Islet precursor cell (in vitro differentiated cells): ENCODE results near the gene PDE4DIP.
"Not testable (repeated sequence)": the region's sequence is repeated elsewhere in the genome, so short reads cannot be mapped to it uniquely, and the experiment has no call there.

ENCODE experiments used
- DNase-seq: peaks from one replicate; pipeline ENCODE4 v3.0.0-alpha.2; 2018

PDE4DIP gene

GRCh38 chr1:148874408-148875388 lies 30.5 kb downstream of the PDE4DIP start:
- not testable (repeated sequence) for DNase-seq

GRCh38 chr1:148879812-148880416 lies 35.7 kb downstream of the PDE4DIP start:
- not testable (repeated sequence) for DNase-seq

GRCh38 chr1:148881261-148881660 lies 37.0 kb downstream of the PDE4DIP start:
- DNase-seq, result not testable (repeated sequence)

DNA sequence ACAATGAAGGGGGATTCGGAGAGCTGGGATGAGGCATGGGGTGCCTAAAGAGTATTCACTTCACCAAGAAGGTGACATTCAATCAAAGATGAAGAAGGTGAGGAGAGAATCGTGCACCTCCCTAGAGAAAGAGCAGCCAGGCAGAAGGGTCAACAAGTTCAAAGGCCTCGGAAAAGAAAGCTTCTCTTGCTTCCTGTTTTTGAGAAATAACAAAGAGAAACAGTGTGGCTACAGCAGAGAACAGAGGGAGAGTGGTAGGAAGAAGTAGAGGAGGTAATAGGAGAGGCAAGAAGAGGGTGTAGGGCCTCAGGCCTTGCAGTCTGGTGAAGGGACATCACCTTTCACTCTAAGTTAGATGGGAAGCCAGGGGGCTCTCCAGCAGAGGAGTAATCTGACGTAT lies 41.0 kb downstream of the PDE4DIP start:
- not testable (repeated sequence) for DNase-seq

DNA sequence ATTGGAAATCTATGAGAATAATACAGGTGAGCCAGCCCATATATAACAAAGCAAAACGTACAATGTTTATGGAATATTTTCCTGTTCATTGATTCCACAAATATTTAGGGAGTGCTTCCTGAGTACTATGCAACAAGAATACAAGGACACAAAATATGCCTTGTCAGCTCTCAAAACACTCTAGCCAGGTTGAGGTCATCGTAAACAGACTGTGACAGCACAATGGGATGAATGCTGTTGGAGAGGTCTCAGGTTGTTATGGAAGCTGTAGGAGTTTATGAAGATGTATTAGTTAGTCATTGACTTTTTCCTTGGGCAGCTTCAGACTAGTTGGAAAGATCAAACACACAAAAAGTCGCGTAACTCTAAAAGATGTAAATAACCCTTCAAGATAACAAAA lies 42.1 kb downstream of the PDE4DIP start:
- not testable (repeated sequence) for DNase-seq

DNA sequence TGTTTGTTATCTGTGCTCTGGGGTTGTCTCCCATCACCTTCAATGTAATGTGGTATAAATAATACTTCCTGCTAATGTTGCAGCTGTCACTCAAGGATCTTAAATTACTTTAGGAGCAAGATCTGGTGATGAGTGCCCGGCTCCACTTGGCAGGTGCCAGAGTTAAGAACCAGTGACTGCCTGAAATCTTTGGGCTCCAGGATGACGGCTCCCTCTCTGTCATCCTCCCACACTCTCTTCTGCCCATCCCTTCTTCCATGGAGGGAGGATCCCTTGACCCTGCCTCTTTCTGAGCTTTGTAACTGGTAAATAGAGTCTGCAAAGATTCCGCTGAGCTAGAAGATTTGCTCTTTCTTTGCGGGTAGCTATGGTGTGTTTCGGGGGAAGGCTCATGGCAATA lies 44.4 kb downstream of the PDE4DIP start:
- DNase-seq, result not testable (repeated sequence)

- not testable (repeated sequence) for DNase-seq
These were observed 45.2 kb downstream of the PDE4DIP start for GRCh38 chr1:148889267-148890074.

DNA sequence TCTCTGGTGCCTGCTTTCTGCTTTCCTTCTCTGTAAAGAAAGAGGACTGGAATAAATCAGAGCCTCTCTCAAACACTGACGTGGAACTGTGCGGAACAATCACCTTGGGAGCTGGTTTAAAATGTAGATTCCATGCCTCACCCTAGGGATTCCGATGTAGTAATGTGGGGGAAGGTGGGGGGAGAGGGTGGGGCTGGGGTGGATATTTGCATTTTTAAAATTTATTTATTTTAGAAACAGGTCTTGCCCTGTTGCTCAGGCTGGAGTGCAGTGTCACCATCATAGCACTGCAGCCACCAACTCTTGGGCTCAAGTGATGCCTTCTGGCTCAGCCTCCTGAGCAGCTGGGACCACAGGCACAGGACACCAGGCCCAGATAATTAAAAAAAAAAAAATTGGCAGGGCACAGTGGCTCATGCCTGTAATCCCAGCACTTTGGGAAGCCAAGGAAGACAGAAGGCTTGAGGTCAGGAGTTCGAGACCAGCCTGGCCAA lies 45.9 kb downstream of the PDE4DIP start:
- DNase-seq, result not testable (repeated sequence)

DNA sequence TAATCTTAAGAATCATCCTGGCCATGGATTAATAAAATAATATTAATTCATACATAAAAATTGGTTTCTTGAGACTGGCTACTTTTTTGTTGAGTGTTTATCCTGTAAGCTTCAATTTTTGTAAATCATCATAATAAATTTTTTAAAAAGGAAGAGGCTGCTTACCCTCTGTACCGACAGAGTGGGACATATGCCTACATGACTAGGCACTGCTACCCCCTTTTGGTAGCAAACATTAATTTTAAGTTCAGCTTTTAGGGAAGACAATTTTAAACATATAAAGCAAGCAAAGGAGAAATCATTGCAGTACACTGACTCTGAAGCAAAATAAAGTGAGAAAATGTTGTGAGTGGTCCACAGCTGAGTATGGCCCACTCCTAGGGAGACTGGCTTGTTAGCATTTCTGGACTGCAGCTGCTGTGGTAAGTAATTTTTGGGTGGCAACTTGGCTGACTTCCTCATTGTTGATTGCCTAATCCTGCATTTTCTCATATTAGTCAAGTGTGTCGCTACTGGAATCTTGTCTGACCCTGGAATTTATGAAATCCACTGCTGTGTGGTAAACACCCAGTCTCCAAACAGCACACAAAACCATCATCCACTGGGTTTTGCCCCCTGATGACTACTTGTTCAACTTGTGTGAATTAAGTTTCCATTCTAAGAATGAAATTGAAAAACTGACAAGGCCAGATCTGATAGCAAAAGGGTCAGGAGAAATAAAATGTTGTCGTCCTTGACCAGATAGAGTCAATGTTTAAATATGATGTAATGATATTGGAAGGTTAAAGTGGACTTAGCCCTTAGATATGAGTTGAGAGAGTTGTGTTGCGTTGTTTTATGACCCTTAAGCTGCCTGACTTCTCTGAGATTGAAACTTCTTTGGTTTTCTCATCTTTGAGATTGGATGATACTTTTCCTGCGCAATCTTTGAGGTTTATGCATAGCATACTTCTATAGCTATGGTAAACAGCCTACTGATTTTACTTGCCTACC lies 50.4 kb downstream of the PDE4DIP start:
- not testable (repeated sequence) for DNase-seq

- DNase-seq, result not testable (repeated sequence)
These were observed 55.8 kb downstream of the PDE4DIP start for GRCh38 chr1:148900026-148900425.

- DNase-seq, result not testable (repeated sequence)
These were observed 56.5 kb downstream of the PDE4DIP start for GRCh38 chr1:148900691-148901090.

DNA sequence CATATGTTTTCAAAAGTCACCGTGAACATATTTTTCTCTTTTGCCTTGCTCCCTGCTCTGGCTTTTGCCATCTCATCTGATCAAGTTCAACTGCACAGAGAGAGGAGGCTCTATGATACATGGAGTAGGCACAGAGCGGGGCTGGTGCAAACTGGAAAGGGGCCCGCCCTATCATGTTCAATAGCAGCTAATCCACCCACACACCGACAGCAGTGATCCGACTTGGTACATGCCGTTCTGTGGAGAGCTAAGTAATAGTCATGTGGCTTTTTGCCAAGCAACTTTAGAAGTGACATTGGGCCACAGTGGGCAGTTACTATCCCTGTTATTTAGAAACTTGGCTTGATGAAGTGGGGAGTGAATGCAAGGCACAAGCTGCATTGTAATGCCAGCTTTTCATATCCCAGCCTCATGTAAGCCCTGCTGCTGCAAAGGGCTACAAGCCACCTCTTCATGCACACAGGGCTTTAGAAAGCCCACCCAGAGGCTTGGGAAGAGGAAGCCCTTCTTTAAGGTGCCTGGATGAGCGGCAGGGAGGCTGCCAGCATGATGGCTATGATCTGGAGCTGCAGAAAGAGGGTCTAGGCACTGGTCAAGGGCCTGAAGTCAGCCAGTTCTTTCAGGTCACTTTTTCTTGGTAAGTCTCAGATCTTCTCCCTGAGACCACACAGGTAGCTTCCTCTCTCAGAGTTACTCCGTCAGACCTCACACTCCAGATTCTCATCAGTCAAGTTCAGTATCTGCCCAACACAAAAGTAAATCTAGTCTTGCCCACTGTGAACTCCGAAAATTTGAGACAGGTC lies 57.1 kb downstream of the PDE4DIP start:
- DNase-seq, result not testable (repeated sequence)

- DNase-seq, result not testable (repeated sequence)
These were observed 57.7 kb downstream of the PDE4DIP start for GRCh38 chr1:148901953-148902341.

GRCh38 chr1:148909219-148909826 lies 65.1 kb downstream of the PDE4DIP start:
- not testable (repeated sequence) for DNase-seq

DNA sequence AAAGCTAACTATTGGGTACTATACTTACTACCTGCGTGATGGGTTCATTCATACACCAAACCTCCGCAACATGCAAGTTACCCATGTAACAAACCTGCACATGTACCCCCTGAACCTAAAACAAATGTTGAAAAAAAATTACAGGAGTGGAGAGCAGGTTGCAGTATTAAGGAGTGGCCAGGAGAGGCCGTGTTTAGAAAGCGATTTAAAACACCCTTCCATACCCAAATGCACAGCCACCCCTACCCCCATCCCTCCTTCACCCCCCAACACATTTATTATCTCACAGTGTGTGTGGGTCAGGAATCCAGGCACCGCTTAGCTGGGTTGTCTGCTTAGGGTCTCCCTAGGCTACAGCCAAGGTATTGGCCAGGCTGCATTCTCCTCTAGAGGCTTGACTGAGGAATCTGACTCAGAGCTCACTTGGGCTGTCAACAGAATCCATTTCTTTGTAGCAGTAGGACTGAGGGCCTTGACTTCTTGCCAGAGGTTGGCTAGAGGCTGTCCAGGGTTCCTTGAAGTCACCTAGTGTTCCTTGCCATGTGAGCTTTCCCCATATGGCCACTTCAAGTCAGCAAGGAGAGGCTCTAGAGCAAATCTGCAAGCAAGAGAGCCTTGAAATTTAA lies 67.2 kb downstream of the PDE4DIP start:
- not testable (repeated sequence) for DNase-seq

- not testable (repeated sequence) for DNase-seq
These were observed 72.0 kb downstream of the PDE4DIP start for GRCh38 chr1:148916222-148916621.

- not testable (repeated sequence) for DNase-seq
These were observed 72.6 kb downstream of the PDE4DIP start for GRCh38 chr1:148916695-148917348.

DNA sequence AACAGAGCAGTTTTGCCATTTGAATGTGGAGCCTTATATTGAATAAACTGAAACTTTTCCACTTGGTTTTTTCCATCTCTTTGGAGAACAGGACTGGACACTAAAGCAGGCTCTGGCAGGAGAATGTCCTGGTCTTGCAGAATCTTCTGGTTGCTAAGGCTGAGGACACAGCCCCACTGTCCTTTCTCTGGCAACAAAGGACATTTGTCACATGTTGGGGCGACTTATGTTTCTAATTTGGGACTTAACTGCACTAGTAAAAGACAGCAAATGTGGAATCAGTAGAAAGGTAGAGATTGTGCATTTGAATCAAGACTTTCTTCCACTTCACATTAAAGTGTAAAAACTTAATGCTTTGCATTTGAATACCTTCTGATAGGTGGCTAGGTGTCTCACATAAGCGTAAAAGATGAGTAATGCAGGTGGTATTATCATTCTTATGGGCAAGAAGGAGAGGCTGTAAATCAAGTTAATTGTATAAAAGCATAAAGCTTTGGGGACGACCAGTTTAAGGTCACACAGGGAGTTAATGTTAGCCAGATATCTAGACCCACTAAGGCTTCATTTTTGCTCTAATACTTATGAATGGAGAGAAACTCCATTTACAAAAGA lies 74.7 kb downstream of the PDE4DIP start:
- DNase-seq, result not testable (repeated sequence)

- DNase-seq, result not testable (repeated sequence)
These were observed 76.8 kb downstream of the PDE4DIP start for GRCh38 chr1:148921047-148921446.
